Measurements from ENCODE around the gene HPS1.

- TF ChIP-seq CTCF (IDR thresholded peaks at IDR 0.05; ENCODE audit: insufficient read depth, low read depth, low read length): no peak
- no peak for TF ChIP-seq EZH2 (IDR thresholded peaks at IDR 0.05; ENCODE audit: insufficient read depth, low read length)
Measured at GRCh38 chr10:98414932-98415730, 31.6 kb downstream of the HPS1 start, which contains the start of gene PYROXD2.
